BJ (cell line): ENCODE measurements around the gene CTPS1. TPM values are rescaled to one million over a fixed set of nuclear protein-coding genes. Genes with fewer than 3 reads are reported as not detected.

Source experiments
- CTCF ChIA-PET: fragments of 350-600 bp; formaldehyde crosslinking; extraction: SDS; loops from one replicate; lab custom pipeline; 2021; ENCODE audit warnings: antibody characterized with exemption, inconsistent platforms; lab: Yijun Ruan, JAX
- POLR2A ChIA-PET: fragments of 300-600 bp; sonication (Branson Sonifier 250); formaldehyde crosslinking; extraction: SDS; loops from one replicate; lab custom pipeline; 2021; ENCODE audit warnings: antibody characterized with exemption; lab: Charles Lee
- DNase-seq: peaks from one replicate; pipeline ENCODE4 v3.0.0-alpha.2; 2011; ENCODE audit warnings: low read depth
- H3K27me3 ChIP-seq: 2 replicates; pipeline ENCODE4 v1.6.0; 2011; ENCODE audit warnings: low read length; ENCODE audit not compliant: control insufficient read depth, insufficient read depth
- H3K36me3 ChIP-seq: 2 replicates; pipeline ENCODE4 v1.5.1; 2011; ENCODE audit warnings: low read length; ENCODE audit not compliant: control insufficient read depth, insufficient read depth
- H3K4me3 ChIP-seq: 2 replicates; pipeline ENCODE4 v1.5.1; 2011; ENCODE audit warnings: low read depth, mild to moderate bottlenecking, control low read depth, low read length
- polyA minus RNA-seq: library from RNA; depleted of rRNA, polyadenylated mRNA; stranded (reverse); fragments of >200 nt; gene quantifications from 2 replicates; pipeline ENCODE4 v1.2.3, GENCODE V29; 2011; rRNA and poly(A)+ RNA removed
- polyA plus RNA-seq: library from polyadenylated mRNA; depleted of rRNA; stranded (reverse); fragments of >200 nt; gene quantifications from 2 replicates; pipeline ENCODE4 v1.2.3, GENCODE V29; 2011; rRNA removed
- TF ChIP-seq, protein P1 (sequence below): IDR thresholded peaks from 2 replicates; pipeline ENCODE4 v1.5.1; 2011; ENCODE audit warnings: low read depth, mild to moderate bottlenecking, control low read depth, inconsistent platforms, low read length, moderate library complexity; ENCODE audit not compliant: insufficient read depth

CTPS1 gene, protein sequence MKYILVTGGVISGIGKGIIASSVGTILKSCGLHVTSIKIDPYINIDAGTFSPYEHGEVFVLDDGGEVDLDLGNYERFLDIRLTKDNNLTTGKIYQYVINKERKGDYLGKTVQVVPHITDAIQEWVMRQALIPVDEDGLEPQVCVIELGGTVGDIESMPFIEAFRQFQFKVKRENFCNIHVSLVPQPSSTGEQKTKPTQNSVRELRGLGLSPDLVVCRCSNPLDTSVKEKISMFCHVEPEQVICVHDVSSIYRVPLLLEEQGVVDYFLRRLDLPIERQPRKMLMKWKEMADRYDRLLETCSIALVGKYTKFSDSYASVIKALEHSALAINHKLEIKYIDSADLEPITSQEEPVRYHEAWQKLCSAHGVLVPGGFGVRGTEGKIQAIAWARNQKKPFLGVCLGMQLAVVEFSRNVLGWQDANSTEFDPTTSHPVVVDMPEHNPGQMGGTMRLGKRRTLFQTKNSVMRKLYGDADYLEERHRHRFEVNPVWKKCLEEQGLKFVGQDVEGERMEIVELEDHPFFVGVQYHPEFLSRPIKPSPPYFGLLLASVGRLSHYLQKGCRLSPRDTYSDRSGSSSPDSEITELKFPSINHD
- 45.1 and 53.0 TPM in 2 replicates for polyA plus RNA-seq
- polyA minus RNA-seq = 62.3 and 68.9 TPM in 2 replicates

- CTCF ChIA-PET = interaction anchor here (0.8 to 2.5 kb wide), 4 partner anchors 9 to 131 kb away, joined by 4 to 11 read pairs (median 6); no protein-coding TSS in a partner anchor
Measured at GRCh38 chr1:40979241-40980067, at the start of gene CTPS1. Gene CTPS1 (plus strand): TSS chr1:40979696. CDS start chr1:40983291, 3,595 bp downstream.

GRCh38 chr1:40930174-40930964 lies 49.1 kb upstream of the CTPS1 start:
- H3K27me3 ChIP-seq = no peaks in the 10 kb centered on the region; the same call in 1 of the 2 replicates
- H3K4me3 ChIP-seq = no peak overlapping the region
- ChIA-PET CTCF (interaction anchor here (1.0 to 1.2 kb wide), 3 partner anchors 19 to 80 kb away, joined by 3 read pairs; no protein-coding TSS in a partner anchor), POLR2A (no interaction called here)
- TF ChIP-seq, protein P1, sequence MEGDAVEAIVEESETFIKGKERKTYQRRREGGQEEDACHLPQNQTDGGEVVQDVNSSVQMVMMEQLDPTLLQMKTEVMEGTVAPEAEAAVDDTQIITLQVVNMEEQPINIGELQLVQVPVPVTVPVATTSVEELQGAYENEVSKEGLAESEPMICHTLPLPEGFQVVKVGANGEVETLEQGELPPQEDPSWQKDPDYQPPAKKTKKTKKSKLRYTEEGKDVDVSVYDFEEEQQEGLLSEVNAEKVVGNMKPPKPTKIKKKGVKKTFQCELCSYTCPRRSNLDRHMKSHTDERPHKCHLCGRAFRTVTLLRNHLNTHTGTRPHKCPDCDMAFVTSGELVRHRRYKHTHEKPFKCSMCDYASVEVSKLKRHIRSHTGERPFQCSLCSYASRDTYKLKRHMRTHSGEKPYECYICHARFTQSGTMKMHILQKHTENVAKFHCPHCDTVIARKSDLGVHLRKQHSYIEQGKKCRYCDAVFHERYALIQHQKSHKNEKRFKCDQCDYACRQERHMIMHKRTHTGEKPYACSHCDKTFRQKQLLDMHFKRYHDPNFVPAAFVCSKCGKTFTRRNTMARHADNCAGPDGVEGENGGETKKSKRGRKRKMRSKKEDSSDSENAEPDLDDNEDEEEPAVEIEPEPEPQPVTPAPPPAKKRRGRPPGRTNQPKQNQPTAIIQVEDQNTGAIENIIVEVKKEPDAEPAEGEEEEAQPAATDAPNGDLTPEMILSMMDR = no peak
- no peaks in the 10 kb centered on the region for H3K36me3 ChIP-seq
- DNase-seq = no peak

More at GRCh38 chr1:40979241-40980067, at the start of gene CTPS1:
- H3K4me3 ChIP-seq = peak within 1 kb of the TSS; percentile 65
- no peaks in the 10 kb centered on the region for H3K27me3 ChIP-seq
- DNase-seq = peak; percentile 50
- H3K36me3 ChIP-seq = no peaks in the 10 kb centered on the region
- POLR2A ChIA-PET = interaction anchor here (0.6 to 0.7 kb wide), 5 partner anchors 117 to 1440 kb away, joined by 3 to 6 read pairs (median 4); partner anchors contain the start of gene CITED4
- TF ChIP-seq, protein P1 = peak; percentile 37

DNA sequence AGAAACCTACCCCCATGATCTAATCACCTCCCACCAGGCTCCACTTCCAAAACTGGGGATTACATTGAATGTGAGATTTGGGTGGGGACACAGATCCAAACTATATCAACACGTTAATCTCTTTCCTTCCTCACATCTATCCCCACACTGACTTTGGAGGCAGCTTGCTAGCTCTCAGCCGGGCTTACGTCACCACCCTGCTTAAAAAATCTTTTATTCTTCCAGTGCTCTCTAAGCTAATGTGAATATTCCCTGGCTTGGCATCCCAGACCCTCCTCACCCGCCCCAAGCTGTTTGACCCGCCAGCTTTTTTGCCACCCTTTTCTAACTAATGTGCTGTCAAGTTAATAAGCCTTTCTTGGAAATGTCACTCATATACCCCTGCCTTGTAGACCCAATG lies 47.9 kb upstream of the CTPS1 start:
- ChIA-PET POLR2A (no interaction called here), CTCF (interaction anchor here (0.6 to 1.1 kb wide), 2 partner anchors 17 to 281 kb away, joined by 3 read pairs; no protein-coding TSS in a partner anchor)

GRCh38 chr1:40932006-40932405 lies 47.5 kb upstream of the CTPS1 start:
- ChIA-PET POLR2A (no interaction called here), CTCF (interaction anchor here (0.6 to 1.1 kb wide), 2 partner anchors 17 to 280 kb away, joined by 3 read pairs; no protein-coding TSS in a partner anchor)
- no peaks in the 10 kb centered on the region for H3K27me3 ChIP-seq
- no peaks in the 10 kb centered on the region for H3K36me3 ChIP-seq
- H3K4me3 ChIP-seq = no peak overlapping the region
- DNase-seq = no peak
- TF ChIP-seq, protein P1 = no peak

More for the DNA sequence above, 47.9 kb upstream of the CTPS1 start:
- no peaks in the 10 kb centered on the region for H3K27me3 ChIP-seq
- no peak for DNase-seq
- TF ChIP-seq, protein P1 = no peak
- H3K4me3 ChIP-seq = no peak overlapping the region
- no peaks in the 10 kb centered on the region for H3K36me3 ChIP-seq
